GM18499 (cell line): ENCODE measurements around the gene SYNDIG1.

Experiments
- ATAC-seq: cut with Tn5 transposase; IDR thresholded peaks from one replicate; pipeline ENCODE4 v1.9.1; 2021; ENCODE audit warnings: moderate number of reproducible peaks; ENCODE audit not compliant: insufficient read depth, unreplicated experiment

The SYNDIG1 gene

DNA sequence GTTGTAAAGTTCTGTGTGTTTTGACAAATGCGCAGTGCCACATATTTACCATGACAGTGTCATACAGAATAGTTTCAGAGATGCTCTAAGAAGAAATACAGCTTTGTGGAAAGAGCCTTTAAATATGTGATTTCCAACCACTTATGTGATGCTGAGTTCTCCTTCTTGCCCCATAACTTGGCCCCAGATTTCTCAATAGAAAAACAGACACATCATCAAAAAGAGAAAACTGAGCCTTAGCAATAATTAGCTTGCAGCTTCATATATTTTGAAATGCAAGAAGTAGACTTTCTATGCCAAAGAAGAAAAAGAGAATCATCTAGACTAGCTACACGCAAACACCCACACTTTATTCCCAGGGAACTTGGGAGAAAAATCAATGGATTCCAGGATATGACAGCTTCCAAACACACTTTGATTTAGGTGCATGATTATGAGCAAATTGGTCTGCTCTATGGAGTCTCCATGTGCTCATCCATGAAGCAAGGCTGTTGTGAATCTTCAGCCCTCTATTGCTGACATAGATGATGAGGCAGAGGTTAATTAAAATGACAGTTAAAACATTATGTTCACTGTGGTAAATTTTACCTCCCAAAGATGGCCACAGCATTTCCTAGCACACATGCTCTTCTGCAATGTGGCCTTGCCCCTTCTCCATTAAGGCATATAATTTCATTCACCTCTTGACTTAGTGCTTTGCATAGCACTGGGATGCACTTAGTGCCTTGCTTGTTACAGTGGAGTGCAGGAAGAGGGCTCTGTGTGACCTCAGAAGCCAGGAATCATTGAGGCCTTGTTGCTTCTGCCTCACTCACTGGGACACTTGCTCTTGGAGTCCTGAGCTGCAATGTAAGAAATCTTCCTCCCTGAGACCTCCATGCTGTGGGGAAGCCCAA is 174.6 kb downstream of the SYNDIG1 start:
- ATAC-seq = no peak

DNA sequence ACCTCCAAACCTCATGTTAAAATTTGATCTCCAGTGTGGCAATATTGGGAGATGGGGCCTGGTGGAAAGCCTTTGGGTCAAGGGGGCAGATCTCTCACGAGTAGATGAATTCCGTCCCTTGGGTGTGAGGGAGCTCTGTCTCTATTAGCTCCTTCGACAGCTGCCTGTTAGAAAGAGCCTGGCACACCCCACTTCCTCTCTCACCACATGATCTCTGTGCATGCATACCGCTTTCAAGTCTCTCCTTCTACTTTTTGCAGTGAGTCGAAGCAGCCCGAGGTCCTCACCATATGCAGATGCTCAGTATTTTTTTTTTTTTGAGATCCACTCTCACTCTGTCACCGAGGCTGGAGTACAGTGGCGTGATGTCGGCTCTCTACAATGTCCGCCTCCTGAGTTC is 176.9 kb downstream of the SYNDIG1 start:
- ATAC-seq = no peak

DNA sequence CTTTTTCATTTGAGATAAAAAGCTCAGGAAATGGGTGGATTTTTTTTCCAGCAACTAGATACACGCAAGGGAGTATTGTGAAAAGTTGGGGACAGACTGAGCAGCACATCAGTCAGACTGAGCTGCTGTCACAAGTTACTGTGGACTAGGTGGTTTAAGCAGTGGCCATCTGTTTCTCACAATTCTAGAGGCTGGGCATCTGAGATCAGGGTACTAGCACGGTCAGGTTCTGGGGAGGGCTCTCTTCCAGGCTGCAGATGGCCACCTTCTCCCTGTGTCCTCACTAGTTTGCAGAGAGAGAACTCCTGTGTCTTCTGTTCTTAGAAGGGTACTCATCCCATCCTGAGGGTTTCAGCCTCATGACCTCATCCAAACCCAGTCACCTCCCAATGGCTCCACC is 178.3 kb downstream of the SYNDIG1 start:
- ATAC-seq = no peak

DNA sequence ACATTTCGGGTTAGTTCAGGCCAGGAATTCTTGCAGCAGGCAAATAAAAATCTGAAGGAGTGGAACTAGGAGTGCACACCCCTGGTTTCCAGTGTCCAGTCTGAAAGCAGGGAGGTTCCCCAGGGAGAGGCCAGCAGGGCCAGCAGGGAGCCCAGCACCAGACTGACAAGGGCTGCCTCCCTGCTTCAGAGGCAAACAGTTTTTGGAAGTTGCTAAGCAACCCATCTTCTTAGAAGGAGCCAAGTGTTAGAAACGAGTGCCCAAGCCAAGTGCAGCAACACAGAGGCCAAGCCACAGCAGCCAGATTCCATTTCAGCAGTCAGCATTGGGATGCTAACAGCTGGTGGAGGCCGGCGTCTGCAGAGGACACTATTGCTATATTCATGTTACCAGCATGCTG is 179.1 kb downstream of the SYNDIG1 start:
- ATAC-seq = no peak

DNA sequence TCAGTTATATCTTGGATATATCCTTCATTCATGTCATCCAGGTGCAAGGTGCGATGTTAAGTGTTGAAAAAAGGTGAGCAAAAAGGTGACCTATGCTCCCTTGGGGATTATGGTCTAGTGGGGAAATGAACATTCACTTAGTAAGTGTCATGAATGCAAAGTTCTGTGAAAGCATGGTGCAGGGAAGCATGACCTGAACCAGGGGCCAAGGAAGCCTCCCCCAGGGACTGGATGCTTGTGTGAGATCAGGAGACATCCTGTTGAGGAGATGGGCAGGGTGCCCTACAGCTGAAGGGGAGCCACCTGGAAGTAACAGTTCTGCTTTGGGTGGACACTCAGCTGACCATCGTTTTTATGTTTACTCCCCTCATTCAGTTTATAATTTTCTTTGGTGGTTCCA is 179.5 kb downstream of the SYNDIG1 start:
- no peak for ATAC-seq

DNA sequence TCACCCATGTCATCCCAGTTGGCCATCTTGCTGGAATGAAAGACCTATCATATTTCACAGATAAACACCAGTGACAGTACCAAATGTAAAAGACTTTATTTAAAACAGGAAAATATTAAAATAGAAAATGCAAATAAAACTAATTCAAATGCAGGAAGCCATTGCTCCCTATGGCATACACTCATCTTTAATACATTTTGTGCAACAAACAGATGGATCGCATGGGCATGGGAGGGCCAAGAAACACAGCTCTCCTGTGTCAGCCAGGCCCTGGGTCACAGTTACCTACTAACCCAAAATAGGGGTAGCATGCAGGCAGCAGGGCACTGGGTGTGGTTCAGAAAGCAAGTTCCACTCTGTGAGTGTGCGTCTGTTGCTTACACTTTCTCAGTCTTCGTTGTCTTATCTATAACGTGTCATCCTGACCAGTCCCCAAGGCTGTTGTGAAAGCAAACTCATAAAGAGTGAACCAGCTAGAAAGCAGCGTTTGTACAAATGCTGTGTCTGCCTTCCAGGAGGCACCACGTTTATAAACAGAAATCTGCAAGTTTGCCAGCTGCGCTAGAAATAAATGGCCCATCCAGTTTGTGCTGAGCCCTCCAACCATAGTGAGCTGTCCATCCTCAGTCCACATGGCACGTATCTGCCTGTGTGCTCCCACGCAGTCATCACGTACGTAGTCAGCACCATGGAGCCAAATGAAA is 180.5 kb downstream of the SYNDIG1 start:
- no peak for ATAC-seq

DNA sequence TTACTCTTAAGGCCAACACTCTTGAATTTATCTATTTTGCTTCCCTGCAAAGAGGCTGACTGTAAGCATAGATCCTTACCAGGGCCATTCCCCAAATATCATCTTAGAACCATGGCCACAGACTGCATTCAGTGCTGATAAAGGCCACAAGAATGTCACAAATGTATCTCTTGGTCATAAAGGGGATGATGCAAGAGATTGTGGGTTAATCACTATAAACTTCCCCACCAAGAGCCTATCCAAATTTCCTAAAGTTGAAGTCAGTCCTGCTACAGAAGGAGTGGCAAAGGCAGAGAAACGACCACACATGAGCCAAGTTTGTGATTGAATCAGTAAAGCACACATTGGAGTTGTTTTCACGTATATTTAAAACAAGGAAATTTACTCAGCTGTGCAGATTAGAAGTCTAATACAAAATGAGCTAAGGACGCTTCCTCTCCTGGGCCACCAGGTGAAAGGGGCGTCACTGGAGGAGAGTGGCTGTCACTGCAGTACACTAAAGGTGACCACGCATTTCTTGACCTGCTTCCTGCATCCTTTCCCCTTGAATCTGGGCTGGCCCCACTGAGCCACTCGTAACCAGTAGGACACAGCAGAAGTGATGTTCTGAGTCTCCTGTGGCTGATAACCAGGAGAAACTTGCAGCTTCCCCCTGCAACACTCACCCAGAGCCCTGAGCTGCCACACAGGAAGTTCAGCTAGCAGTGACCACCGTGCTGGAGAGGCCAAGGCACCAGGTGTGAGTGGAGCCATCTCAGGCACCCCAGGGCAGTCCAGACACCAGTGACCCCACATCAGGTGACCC is 181.9 kb downstream of the SYNDIG1 start:
- no peak for ATAC-seq

DNA sequence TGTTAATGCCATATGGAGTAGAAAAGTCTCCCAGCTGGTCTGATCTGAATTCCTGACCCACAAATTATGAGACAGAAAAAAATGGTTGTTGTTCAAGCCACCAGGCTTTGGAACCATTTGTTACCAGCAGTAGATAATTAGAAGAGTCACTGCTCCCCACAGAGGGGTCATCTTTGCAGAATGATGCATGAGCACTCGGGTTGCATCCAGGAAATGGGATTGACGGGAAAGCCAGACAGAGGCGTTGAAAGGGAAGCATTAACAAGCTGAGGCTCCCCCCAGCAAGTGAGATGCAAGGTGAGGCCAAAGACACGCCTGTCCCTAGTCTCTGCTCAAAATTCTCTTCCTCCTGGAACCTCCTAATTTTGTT is 182.5 kb downstream of the SYNDIG1 start:
- ATAC-seq = no peak

DNA sequence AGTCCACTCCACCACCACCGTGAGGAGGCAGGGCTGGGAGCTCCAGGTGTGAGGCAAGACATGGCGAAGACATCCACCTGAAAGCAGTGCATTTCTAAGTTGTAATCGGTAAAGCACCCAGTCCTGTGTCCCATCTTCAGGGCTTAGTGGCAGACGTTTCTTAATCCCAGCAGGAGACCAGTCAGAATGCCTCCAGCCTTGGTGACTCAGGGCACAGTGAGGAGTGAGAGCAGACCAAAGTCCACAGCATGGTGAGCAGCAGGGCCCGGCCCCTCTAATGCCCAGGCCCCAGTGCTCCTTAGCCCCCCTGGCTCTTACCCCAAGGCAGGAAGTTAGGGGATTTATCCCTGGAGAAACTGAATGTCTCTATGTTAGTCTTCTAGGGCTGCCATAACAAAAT is 183.9 kb downstream of the SYNDIG1 start:
- ATAC-seq = no peak

DNA sequence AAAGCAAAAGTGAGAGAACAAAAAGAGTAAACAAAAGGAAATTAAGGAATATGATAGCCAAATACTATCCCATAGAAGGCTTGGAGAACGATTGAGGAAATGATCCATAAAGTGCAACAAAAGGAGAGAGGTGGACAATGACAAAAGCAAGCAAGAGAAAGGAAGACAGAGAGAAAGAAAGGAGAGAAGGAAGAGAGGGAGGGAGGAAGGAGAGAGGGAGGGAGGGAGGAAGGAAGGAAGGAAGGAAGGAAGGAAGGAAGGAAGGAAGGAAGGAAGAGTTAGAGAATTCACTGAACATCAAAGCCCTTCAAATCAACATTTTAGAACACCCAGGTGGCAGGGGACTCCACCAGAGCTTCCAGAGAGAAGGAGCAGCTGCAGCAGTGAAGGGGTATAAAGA is 185.0 kb downstream of the SYNDIG1 start:
- ATAC-seq = no peak

DNA sequence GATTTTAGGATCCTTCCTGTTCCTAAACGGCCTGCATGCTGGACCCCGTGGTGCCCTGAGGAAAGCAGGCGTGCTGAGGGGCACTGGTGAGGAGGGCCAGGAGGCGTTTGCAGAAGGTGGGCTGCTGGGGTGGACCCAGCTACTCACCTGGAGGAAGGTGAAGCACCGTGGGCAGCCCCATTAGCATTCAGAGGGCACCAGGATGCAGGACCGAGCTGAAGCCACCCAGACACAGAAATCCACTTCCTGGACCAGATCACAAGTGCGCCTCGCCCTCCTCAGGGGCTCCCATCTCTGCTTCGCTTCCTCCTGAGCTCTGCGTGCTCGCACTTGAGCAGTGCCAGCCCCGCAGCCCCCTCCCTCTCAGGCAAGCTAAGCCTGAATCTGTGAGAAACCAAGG is 187.0 kb downstream of the SYNDIG1 start:
- no peak for ATAC-seq

DNA sequence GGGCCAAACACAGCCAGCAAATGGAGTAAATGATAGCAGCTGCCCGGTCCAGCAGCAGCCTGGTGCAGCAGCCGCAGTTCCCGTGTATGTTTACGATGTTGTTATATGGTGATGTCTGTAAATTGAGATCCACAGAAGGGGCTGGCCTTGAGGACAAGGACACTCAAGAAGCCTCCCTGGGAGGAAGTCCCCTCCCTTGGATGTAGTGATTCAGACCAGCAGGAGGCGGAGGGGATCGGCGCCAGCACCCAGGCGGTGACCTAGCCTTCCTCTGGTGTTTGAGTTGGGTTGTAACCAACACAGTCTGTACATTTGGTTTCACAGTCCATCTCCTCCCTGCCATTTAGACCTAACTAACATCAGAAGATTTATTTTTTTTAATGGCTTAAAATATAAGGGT is 187.8 kb downstream of the SYNDIG1 start:
- ATAC-seq = no peak

DNA sequence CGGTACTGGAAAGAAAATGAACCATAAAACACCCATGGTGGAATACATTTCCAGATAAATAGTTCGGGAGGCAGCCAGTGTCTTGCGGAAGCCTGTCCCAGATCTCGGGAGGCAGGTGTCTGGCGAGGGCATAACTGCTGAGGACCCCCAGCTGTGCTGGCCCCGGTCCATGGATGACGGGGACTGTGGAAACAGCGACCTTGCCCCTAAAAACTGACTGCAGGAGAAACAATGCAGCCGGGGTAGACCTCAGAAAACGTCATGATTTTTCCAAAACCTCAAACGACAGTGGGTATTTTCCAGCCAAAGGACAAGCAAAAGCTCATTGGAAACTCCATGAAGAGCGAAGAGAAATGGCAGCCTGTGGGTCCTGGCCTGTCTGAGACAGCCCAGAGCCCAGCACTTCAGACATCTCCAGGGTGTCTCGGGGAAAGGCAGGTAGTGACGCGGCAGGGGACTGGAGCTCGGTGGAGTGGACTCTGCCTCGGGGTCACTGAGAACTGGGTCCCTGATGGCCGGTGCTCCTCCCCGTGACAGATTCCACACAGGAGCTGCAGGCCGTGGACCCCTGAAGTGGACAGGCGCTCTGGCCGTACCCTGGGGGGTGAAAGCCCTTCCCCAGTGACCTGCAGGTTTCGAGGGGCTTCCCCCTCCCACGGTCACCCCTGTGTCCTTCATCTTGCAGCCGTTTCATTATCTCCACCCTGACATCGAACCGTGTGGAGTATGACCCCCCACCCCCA is 188.6 kb downstream of the SYNDIG1 start:
- no peak for ATAC-seq

DNA sequence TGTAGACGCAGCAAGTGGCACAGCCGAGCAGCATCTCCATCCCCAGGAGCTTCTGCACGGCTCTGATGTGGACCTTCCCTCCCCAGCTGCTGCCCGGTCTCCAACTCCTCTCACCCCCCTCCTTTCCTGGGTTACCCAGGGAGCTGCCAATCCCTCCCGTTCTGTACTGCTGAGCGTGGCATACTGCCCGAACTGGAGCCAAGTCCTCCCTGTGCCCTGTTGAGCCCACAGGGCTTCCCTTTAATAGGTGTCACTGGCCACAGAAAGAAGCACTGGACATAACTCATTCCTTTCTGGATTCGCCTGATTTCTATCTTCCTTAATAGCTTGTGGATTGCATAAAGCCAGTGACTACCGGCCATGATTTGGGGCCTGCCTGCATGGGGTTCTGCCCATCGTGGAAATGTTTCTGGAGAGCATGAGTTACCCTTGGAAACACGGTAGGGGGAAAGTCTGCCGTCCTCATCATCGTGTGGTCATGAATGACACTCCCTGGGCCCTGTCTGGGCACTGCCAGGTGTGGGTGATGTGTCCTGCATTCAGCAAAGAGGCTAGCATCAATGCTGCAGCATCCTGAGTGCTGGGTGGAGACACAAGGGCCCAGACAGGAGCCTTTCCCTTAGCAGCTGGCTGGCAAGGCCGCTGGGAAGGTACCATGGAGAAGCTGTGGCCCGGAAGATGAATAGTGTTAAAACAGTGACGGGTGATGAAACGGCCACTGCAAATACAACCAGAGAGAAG is 189.7 kb downstream of the SYNDIG1 start:
- ATAC-seq = no peak

DNA sequence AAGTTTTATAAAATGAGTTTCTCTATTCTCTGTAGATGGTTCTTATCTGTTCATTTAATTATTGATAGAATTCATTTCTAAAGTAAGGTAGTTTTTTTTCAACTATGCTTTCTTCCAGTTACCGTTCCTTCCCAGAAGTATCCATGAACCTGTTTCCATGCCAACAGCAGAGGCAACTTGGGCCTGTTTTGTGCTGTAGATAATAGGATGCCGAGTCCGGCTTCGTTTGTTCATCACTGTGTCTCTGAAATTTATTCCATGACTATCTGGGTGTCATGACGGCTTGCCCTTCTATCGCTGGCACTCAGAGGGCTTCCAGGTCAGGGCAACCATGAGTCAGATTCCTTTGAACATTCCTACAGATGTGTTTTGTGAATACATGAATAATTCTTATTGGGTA is 190.4 kb downstream of the SYNDIG1 start:
- no peak for ATAC-seq

DNA sequence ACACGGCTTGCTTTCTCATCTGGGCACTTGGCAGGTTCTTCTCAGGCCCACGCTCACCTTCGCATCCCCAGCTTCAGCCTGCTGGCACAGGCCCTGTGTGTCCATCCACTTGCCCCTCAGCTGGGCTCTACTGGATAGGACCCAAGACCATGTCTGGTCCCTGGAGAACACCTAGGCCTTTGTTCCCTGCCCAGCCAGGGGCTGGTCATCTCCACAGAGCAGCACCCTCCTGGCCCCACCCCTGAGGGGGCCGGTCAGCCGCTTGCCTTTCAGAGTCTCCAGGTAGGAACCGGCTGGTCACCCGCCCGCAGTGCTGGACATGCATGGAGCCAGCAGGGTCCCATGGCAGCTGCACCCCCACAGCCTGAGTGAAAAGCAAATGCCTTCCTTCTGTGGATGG is 191.2 kb downstream of the SYNDIG1 start:
- no peak for ATAC-seq

DNA sequence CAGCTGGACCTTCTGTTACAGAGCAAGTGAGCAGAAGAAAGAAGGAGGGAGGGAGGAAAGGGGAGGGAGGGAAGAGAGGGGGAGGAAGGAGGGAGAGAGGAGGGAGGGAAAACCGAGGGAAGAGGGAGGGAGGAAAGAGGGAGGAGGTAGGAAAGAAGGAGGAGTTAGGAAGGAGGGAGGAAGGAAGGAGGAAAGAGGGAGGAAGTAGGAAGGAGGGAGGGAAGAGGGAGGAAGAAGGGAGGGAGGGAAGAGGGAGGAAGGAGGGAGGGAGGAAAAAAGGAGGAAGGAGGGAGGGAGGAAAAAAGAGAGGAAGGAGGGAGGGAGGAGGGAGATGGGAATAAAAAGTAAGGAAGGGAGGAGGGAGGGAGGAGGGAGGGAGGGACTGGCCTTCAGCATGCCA is 191.8 kb downstream of the SYNDIG1 start:
- ATAC-seq = no peak

DNA sequence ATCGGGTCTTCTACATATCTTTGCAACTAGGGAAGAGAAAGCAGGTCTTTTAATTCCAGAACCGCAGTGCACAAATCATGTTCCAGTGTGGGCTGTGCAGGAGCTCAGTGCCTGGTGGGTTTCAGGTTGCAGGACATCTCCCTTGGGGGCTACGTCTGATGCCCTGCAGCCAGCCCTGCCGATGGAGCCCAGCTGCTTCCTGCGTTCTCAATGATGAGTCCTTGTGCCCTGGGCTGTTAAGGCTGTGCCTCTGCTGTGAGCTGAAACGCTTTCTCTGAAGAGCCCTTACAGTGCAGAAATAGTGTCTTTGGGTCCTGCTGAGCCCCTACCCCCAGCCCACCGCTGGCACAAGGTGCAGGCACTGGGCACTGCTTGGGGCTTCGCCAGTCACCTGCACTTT is 192.9 kb downstream of the SYNDIG1 start:
- no peak for ATAC-seq

DNA sequence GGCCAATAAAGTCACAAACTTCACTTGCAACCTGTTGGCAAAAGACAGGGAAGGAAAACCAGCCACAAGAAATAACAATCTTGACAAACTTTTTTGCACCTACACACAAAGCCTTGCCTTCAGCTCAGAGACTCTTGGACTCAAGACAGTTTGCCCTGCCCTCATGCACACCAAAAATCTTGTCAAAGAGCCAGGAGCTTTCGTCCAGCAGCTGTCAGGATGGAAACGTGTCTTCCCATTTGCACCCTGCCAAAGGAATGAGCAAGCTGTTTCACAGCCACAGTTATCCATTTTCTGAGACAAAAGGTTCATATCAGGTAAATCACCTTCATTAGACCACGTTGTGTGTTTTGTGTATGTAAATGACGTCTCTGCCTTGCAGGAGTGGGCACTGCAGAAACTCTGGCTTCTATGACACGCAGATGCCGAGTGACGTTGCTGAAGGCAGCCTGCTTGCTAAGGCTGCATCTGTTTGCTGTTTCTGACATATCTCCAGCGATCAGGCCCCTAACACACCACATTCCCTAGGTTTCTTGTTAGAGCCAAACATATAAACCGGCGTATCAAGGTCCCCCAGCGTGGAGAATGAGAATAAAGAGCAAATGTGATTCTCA is 193.4 kb downstream of the SYNDIG1 start:
- ATAC-seq = no peak
